Effector memory CD8-positive, alpha-beta T cell (primary cell): ENCODE measurements around the gene IQCM.

Experiments used
- ATAC-seq: fragments of 150-1000 bp; cut with Tn5 transposase; replicated peaks from 2 replicates; pipeline ENCODE4 v1.10.0; 2021; ENCODE audit warnings: mild to moderate bottlenecking, moderate library complexity
- DNase-seq, 3 experiments: peaks; one replicate each; pipeline ENCODE4 v3.0.0; 2021
- H3K27ac Mint-ChIP-seq, 2 donors: one replicate each; pipeline ENCODE4 v1.8.0; 2022; ENCODE audit warnings: mild to moderate bottlenecking in 2 of 2, mixed read lengths in 2 of 2, moderate library complexity in 2 of 2
- H3K27me3 Mint-ChIP-seq, 2 donors: one replicate each; pipeline ENCODE4 v1.8.0; 2022; ENCODE audit warnings: mixed read lengths in 2 of 2
- H3K36me3 Mint-ChIP-seq: one replicate; pipeline ENCODE4 v1.8.0; 2022; ENCODE audit warnings: mild to moderate bottlenecking, moderate library complexity, mixed read lengths; ENCODE audit not compliant: insufficient read depth
- H3K4me1 Mint-ChIP-seq, 2 donors: one replicate each; pipeline ENCODE4 v1.8.0; 2022; ENCODE audit warnings: low read depth in 2 of 2, mixed read lengths in 2 of 2
- H3K4me3 Mint-ChIP-seq, 2 donors: one replicate each; pipeline ENCODE4 v1.8.0; 2022; ENCODE audit warnings: mild to moderate bottlenecking in 2 of 2, mixed read lengths in 2 of 2, moderate library complexity in 2 of 2
- H3K9me3 Mint-ChIP-seq, 2 donors: one replicate each; pipeline ENCODE4 v1.8.0; 2022; ENCODE audit warnings: mixed read lengths in 2 of 2

Gene IQCM

DNA sequence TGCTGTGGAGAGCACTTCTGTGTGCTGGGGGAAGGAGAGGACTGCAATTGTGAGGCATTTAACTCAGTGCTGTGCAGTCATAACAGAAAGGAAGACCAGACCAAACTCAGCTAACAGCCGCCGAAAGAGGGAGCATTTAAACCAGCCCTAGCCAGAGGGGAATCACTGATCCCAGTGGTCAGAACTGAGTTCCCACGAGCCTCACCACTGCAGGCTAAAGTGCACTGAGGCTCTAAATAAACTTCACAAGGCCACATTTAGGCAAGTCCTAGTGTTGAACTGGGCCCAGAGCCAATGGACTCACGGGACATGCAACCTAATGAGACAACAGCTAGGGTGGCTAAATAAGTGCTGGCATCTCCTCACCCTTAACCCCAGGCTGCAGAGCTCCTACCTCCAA lies 20.4 kb downstream of the IQCM start:
- ATAC-seq = no peak
- no peaks in the 10 kb centered on the region for H3K27me3 Mint-ChIP-seq

DNA sequence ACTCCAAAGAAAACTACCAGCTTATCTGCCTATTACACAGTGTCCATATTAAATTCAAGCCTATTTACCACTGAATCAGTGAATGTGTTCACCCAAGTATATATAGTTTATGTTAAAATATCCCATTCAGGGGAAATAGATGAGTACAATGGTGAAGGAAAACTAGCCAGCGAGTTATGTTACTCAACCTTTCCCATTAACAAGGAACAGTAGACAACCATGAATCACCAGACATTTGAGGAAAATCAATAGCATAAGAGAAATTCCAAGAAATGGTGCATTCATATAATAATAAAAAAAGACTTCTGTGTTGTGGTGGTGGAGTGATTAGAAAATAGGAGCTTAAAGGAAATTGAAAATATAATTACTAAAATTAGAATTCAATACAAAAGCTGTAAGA lies 21.3 kb downstream of the IQCM start:
- H3K36me3 Mint-ChIP-seq = no peaks in the 10 kb centered on the region
- no peaks in the 10 kb centered on the region for H3K4me1 Mint-ChIP-seq
- DNase-seq (no peak), ATAC-seq (no peak)
- no peak overlapping the region for H3K4me3 Mint-ChIP-seq
- H3K27ac Mint-ChIP-seq = no peak overlapping the region
- H3K9me3 Mint-ChIP-seq = no peaks in the 10 kb centered on the region
- H3K27me3 Mint-ChIP-seq = no peaks in the 10 kb centered on the region

More for the DNA sequence above, 20.4 kb downstream of the IQCM start:
- Mint-ChIP-seq H3K36me3 (no peaks in the 10 kb centered on the region), H3K4me1 (no peaks in the 10 kb centered on the region), H3K27ac (no peak overlapping the region), H3K9me3 (no peaks in the 10 kb centered on the region), H3K4me3 (no peak overlapping the region)
- DNase-seq = no peak

DNA sequence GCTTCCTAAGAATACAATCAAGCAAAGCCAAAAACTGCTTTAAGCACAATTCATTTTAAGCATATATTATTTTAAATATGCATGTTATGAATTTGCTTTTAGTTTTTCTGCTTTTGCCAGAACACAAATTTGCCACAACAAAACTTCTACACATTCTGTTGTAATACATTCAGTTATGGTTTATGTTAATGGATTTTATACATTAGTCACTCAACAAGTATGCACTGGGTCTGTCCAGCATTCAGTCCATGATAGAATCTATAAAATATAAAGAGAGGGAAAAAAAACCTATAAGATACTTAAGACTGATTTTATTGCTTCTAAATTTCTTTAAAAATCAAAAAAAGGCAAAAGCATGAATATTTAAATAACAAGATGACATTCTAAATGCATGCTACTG lies 22.2 kb downstream of the IQCM start:
- Mint-ChIP-seq H3K27ac (no peak overlapping the region), H3K27me3 (no peaks in the 10 kb centered on the region), H3K4me1 (no peaks in the 10 kb centered on the region), H3K36me3 (no peaks in the 10 kb centered on the region), H3K9me3 (no peaks in the 10 kb centered on the region), H3K4me3 (no peak overlapping the region)
- no peak for DNase-seq
- no peak for ATAC-seq

DNA sequence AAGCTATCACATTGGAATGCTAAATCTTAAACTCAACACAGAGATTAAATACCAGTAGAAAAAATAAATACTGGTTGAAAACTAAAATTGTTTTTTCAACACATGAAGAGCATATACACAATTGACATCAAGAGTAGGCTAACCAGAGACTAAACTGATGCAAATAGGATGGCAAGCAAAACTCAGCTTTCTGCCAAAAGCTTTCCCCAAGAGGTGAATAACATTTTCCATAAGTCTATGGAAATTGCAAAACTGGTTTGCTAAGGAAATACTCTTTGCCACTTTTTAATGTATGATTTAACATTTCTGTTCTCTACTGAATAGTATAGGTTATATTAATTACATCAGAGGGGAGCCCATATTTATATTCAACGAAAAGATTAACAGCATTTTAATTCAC lies 23.8 kb downstream of the IQCM start:
- no peak overlapping the region for H3K4me3 Mint-ChIP-seq

DNA sequence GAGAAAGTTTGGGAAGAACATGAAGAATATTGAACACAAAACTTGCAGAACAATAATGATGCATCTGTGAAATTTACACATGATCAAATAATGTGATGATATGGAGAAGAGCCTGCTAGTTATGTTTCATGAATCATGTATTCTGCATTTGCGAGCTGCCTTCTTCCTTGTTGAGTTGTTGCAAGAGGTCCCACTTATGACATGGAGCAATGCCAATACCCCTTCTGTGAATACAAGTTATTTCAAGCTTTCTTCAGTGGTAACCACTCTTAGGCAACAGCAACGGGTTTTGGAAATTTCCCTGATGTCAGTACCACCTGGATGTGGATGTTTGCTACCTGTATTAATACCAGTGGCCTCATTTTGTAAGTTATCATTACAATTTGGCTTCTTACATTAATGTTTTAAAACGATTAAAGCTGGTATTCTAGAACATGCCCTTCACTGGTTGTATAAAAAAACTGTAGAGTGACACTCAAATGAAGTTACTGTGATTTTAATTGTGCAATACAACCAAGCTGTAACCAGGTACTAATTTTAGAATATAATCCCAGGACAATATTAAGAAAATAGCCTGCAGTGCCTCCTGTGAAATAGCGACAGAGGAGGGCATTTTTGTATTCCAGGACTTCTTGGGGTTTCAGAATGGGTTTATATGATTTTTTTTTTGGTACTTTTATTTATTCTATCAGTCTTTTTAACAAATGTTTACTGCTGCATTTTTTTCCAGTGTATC lies 25.3 kb downstream of the IQCM start:
- no peak for DNase-seq
- H3K4me3 Mint-ChIP-seq = no peak overlapping the region
- ATAC-seq = no peak
- H3K4me1 Mint-ChIP-seq = no peaks in the 10 kb centered on the region
- peaks cover 2 to 5% of the 10 kb centered on the region in 2 donors for H3K9me3 Mint-ChIP-seq
- H3K27me3 Mint-ChIP-seq = no peaks in the 10 kb centered on the region
- H3K27ac Mint-ChIP-seq = no peak overlapping the region
- no peaks in the 10 kb centered on the region for H3K36me3 Mint-ChIP-seq

More for the DNA sequence above, 23.8 kb downstream of the IQCM start:
- DNase-seq (no peak), ATAC-seq (no peak)
- Mint-ChIP-seq H3K27ac (no peak overlapping the region), H3K27me3 (no peaks in the 10 kb centered on the region), H3K4me1 (no peaks in the 10 kb centered on the region), H3K9me3 (peaks cover 0 to under 1% of the 10 kb centered on the region in 2 donors), H3K36me3 (no peaks in the 10 kb centered on the region)

DNA sequence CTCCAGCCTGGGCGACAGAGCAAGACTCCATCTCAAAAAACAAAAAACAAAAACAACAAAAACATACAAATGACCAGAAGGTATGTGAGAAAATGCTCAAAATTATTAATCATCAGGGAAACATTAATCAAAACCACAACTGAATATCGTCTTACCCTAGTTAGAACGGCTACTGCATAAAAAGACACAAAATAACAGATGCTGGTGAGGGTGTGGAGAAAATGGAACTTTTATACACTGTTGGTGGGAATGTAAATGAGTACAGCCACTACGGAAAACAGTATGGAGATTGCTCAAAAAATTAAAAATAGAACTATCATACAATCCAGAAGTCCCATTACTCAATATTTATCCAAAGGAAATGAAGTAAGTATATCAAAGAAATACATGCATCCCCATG lies 27.3 kb downstream of the IQCM start:
- H3K27ac Mint-ChIP-seq = no peak overlapping the region
- peaks cover 5 to 11% of the 10 kb centered on the region in 2 donors for H3K9me3 Mint-ChIP-seq
- H3K4me3 Mint-ChIP-seq = no peak overlapping the region
- DNase-seq = no peak
- no peak for ATAC-seq
- no peaks in the 10 kb centered on the region for H3K4me1 Mint-ChIP-seq
- no peaks in the 10 kb centered on the region for H3K27me3 Mint-ChIP-seq
- H3K36me3 Mint-ChIP-seq = no peaks in the 10 kb centered on the region

DNA sequence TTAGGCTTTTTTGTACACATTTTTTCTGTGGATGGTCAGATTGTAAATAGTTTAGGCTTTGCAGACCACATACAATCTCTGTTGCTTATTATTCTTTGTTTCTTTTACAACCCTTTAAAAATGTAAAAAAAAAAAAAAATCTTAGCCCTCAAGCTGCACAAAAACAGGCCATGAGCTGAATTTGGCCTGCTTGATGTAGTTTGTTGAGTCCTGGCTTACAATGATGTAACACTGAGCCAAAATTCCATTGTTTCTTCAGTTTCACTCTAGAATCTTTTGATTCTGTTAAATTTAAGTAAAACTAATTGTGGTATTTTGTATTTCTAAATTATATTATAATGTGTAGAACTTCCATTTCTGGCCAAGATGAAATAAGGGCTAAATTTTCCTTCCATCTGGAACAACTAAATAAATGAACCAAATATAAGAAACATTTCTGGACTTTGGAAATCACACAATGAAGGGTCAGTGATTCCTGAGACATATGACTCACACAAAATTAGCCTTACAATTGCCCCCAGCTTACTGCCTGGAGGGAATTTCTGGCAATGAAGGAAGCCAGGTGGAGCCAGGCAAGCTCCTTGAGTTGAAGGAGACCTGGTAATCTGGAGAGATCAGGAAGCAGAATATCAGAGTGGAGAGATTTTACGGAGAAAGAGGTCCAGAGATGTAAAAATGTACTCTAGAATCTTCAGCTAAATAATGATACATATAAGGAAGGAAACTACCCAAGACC lies 29.8 kb downstream of the IQCM start:
- ATAC-seq = no peak
- Mint-ChIP-seq H3K36me3 (no peaks in the 10 kb centered on the region), H3K27ac (no peak overlapping the region), H3K9me3 (peaks cover 8 to 11% of the 10 kb centered on the region in 2 donors), H3K4me1 (no peaks in the 10 kb centered on the region), H3K27me3 (no peaks in the 10 kb centered on the region), H3K4me3 (no peak overlapping the region)
- DNase-seq = no peak

DNA sequence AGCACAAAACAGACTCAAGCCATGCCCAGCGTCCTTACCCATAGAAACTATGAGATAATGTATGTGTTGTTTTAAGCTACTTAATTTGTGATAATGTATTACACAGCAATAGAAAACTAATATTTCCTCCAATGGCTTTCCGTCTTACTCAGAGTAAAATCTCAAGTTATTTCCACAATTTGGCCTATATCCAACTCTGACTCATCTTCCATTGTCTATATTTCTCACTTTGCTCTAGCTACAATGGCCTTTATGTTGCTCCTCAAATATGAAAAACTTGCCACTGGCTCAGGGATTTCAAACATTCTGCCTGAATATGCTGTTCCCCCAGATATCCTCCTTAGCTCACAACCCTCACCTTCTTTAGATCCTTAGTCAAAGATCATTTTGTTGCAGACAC lies 31.6 kb downstream of the IQCM start:
- Mint-ChIP-seq H3K4me1 (no peaks in the 10 kb centered on the region), H3K27me3 (no peaks in the 10 kb centered on the region), H3K4me3 (no peak overlapping the region), H3K36me3 (no peaks in the 10 kb centered on the region), H3K9me3 (peaks cover 8 to 11% of the 10 kb centered on the region in 2 donors), H3K27ac (no peak overlapping the region)
- no peak for DNase-seq
- no peak for ATAC-seq

DNA sequence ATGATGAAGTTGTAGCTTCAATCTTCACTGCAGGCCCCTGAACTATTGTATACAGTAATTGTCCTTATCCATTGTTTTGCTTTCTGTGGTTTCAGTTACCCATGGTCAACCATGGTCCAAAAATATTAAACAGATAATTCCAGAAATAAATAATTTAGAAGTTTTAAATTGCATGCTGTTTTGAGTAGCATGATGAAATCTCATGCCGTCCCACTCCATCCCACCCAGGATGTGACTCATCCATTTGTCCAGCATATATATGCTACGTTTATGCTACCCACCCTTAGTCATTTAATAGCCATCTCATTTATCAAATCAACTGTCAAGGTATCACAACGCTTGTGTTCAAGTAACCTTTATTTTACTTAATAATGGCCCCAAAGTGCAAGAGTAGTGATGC lies 34.5 kb downstream of the IQCM start:
- Mint-ChIP-seq H3K36me3 (no peaks in the 10 kb centered on the region), H3K27me3 (no peaks in the 10 kb centered on the region)

DNA sequence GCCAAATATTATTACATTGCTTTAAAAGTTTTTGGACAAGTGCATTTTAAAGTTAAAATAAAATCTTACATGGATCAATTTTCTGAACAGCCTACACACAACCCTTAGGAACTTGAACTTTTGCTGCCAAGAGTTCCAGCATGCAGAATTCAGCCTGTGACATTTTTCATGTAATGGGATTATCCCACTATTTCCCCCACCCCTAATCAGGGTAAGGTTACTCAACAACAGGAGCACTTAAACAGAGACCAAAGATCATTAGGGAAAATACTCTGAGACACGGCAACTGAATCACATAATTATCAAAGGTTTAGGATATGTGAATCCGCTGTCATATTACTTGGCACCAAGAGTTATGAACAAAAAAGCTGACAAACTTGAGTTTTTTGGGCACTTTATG lies 47.2 kb downstream of the IQCM start:
- no peak overlapping the region for H3K27ac Mint-ChIP-seq
- H3K27me3 Mint-ChIP-seq = no peaks in the 10 kb centered on the region
- DNase-seq (no peak), ATAC-seq (no peak)
- no peaks in the 10 kb centered on the region for H3K4me1 Mint-ChIP-seq
- no peak overlapping the region for H3K4me3 Mint-ChIP-seq
- H3K9me3 Mint-ChIP-seq = no peaks in the 10 kb centered on the region
- H3K36me3 Mint-ChIP-seq = no peaks in the 10 kb centered on the region

More for the DNA sequence above, 34.5 kb downstream of the IQCM start:
- no peak overlapping the region for H3K27ac Mint-ChIP-seq
- no peak overlapping the region for H3K4me3 Mint-ChIP-seq
- H3K4me1 Mint-ChIP-seq = no peaks in the 10 kb centered on the region
- H3K9me3 Mint-ChIP-seq = peaks cover 6 to 9% of the 10 kb centered on the region in 2 donors
- DNase-seq (no peak), ATAC-seq (no peak)

DNA sequence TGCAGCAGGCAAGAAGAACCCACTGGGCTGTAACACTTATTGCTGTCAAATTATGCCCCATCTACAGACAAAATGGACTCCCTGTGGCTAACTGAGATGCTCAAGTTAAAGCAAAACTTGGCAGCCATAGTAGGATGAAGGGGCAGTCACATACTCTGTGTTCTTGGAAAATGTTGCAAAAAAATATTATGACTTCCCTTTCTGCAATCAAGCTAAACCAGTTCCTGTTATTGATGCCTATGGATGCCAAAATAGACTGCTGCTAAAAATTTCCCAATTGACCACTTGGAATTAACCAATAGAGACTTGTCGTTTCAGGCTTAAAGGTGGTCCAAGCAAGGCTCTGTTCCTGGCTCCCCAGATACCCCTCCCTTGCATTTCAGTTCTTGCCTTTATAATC lies 49.5 kb downstream of the IQCM start:
- no peaks in the 10 kb centered on the region for H3K27me3 Mint-ChIP-seq
- H3K9me3 Mint-ChIP-seq = no peaks in the 10 kb centered on the region
- no peaks in the 10 kb centered on the region for H3K36me3 Mint-ChIP-seq
- ATAC-seq (no peak), DNase-seq (no peak)
- H3K27ac Mint-ChIP-seq = no peak overlapping the region
- no peak overlapping the region for H3K4me3 Mint-ChIP-seq
- H3K4me1 Mint-ChIP-seq = no peaks in the 10 kb centered on the region

DNA sequence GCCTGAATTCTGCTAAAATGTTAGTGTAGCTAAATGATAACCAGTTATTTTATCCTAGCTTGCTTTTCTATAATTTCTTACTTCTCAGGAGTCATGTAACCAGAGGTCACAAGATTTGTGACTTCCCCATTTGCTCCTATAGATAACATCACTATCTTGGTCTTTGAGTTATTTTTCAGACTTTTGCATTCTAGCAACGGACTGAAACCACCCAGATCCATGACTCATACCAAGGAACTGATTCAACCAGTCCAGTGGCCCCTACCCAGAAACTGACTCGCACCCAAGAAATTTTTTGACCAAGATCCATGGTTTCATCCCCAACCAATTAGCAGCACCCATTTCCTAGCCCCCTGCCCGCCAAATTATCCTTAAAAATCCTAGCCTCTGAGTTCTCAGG lies 50.0 kb downstream of the IQCM start:
- no peak overlapping the region for H3K4me3 Mint-ChIP-seq
- DNase-seq = no peak

DNA sequence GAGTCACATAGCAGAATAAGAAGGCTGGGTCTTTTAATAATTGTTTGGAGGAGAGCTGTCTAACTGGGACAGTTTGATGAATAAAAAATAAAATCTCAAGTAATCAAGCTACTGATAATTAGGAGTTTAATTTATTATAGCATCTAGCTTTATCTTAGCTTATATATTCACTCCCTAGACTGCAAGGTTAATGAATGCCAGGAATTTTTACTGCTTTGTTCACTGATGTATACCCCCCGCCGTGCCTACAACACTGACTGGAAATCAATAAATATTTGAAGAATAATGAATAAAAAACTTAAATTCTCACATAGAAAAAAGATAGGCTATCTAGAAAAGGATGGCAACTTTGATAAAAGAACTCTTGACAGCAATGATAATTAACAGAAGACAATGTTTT lies 59.7 kb downstream of the IQCM start:
- no peaks in the 10 kb centered on the region for H3K4me1 Mint-ChIP-seq
- H3K9me3 Mint-ChIP-seq = peaks cover 6 to 7% of the 10 kb centered on the region in 2 donors
- no peaks in the 10 kb centered on the region for H3K36me3 Mint-ChIP-seq
- H3K27ac Mint-ChIP-seq = no peak overlapping the region
- DNase-seq (no peak), ATAC-seq (no peak)
- no peaks in the 10 kb centered on the region for H3K27me3 Mint-ChIP-seq
- no peak overlapping the region for H3K4me3 Mint-ChIP-seq

More for the DNA sequence above, 50.0 kb downstream of the IQCM start:
- no peaks in the 10 kb centered on the region for H3K27me3 Mint-ChIP-seq
- H3K27ac Mint-ChIP-seq = no peak overlapping the region
- no peak for ATAC-seq
- no peaks in the 10 kb centered on the region for H3K4me1 Mint-ChIP-seq
- H3K9me3 Mint-ChIP-seq = no peaks in the 10 kb centered on the region
- H3K36me3 Mint-ChIP-seq = no peaks in the 10 kb centered on the region

DNA sequence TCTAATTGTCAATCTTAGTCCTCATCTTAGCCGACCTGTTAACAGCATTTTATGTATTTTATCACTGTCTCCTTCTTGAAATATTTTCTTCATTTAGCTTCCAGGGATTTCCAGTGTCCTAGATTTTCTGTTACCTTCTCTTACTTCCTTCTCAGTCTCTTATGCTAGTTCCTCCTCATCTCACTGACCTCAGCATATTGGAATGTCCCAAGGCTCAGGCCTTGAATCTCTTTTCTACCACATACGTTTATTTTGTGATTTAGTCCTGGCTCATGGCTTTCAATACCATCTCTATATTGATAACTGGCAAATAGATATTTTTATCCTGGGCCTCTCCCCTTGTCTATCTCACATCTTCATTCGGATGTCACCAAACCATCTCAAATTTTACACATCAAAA lies 61.1 kb downstream of the IQCM start:
- DNase-seq (no peak), ATAC-seq (no peak)
- no peaks in the 10 kb centered on the region for H3K4me1 Mint-ChIP-seq
- H3K36me3 Mint-ChIP-seq = no peaks in the 10 kb centered on the region
- H3K27ac Mint-ChIP-seq = no peak overlapping the region
- H3K9me3 Mint-ChIP-seq = peaks cover 6 to 7% of the 10 kb centered on the region in 2 donors
- H3K27me3 Mint-ChIP-seq = no peaks in the 10 kb centered on the region
- no peak overlapping the region for H3K4me3 Mint-ChIP-seq
